ENCODE measurements around the gene UBE2E2.

Gene UBE2E2

GRCh38 chr3:23633261-23633960 lies 430.3 kb downstream of the UBE2E2 start:
- DNase-seq = no peak

- no peak for DNase-seq
These were observed 434.2 kb downstream of the UBE2E2 start for GRCh38 chr3:23637339-23637738.

- peak; percentile 11 to 28 for DNase-seq
These were observed 437.5 kb downstream of the UBE2E2 start for GRCh38 chr3:23640471-23641146.

All from inflammatory macrophage (primary cell).